GM10847 (cell line): ENCODE measurements around the gene MRPL54.

Experiments used
- POLR2A ChIP-seq: IDR thresholded peaks from 2 replicates; pipeline ENCODE4 v1.6.1; 2011; ENCODE audit not compliant: insufficient read length; ENCODE audit errors: extremely low read depth

Gene MRPL54

GRCh38 chr19:3807574-3808354 lies 45.3 kb downstream of the MRPL54 start:
- no peak for TF ChIP-seq POLR2A

GRCh38 chr19:3808420-3809143 lies 46.1 kb downstream of the MRPL54 start:
- no peak for TF ChIP-seq POLR2A

GRCh38 chr19:3809881-3810707 lies 47.6 kb downstream of the MRPL54 start:
- no peak for TF ChIP-seq POLR2A

GRCh38 chr19:3810708-3811355 lies 48.4 kb downstream of the MRPL54 start:
- no peak for TF ChIP-seq POLR2A

- TF ChIP-seq POLR2A: no peak
Measured at GRCh38 chr19:3813473-3814392, 51.3 kb downstream of the MRPL54 start.

- TF ChIP-seq POLR2A: no peak
Measured at GRCh38 chr19:3814648-3815047, 52.2 kb downstream of the MRPL54 start.

GRCh38 chr19:3816566-3817218 lies 54.2 kb downstream of the MRPL54 start:
- no peak for TF ChIP-seq POLR2A
